ENCODE data around the gene EIF4H.

The EIF4H gene

GRCh38 chr7:74228951-74229900, 55.1 kb downstream of the EIF4H start:
- DNase-seq: peak; percentile 47 to 60 (median 53)

- DNase-seq: peak; percentile 82 to 87 (median 83)
Observed at GRCh38 chr7:74230446-74231231, 56.5 kb downstream of the EIF4H start.

GRCh38 chr7:74231232-74231590, 57.1 kb downstream of the EIF4H start:
- no peak for DNase-seq

GRCh38 chr7:74233655-74234285, 59.6 kb downstream of the EIF4H start:
- no peak for DNase-seq

GRCh38 chr7:74235518-74236268, 61.5 kb downstream of the EIF4H start:
- no peak for DNase-seq

GRCh38 chr7:74236284-74236683, 62.1 kb downstream of the EIF4H start:
- no peak for DNase-seq

- no peak for DNase-seq
Observed at GRCh38 chr7:74240482-74240881, 66.3 kb downstream of the EIF4H start.

GRCh38 chr7:74242122-74242443, 67.9 kb downstream of the EIF4H start:
- DNase-seq: no peak

- no peak for DNase-seq
Observed at GRCh38 chr7:74246497-74246896, 72.3 kb downstream of the EIF4H start.

Data from suppressor macrophage treated with lipopolysaccharide for 1 hour (primary cell).